Inferior parietal cortex (tissue), 1 donor: ENCODE data around the gene S100A3.

Source experiments
- DNase-seq: peaks from one replicate; pipeline ENCODE4 v3.0.0-alpha.2; 2016; ENCODE audit errors: extremely low spot score

The S100A3 gene

DNA sequence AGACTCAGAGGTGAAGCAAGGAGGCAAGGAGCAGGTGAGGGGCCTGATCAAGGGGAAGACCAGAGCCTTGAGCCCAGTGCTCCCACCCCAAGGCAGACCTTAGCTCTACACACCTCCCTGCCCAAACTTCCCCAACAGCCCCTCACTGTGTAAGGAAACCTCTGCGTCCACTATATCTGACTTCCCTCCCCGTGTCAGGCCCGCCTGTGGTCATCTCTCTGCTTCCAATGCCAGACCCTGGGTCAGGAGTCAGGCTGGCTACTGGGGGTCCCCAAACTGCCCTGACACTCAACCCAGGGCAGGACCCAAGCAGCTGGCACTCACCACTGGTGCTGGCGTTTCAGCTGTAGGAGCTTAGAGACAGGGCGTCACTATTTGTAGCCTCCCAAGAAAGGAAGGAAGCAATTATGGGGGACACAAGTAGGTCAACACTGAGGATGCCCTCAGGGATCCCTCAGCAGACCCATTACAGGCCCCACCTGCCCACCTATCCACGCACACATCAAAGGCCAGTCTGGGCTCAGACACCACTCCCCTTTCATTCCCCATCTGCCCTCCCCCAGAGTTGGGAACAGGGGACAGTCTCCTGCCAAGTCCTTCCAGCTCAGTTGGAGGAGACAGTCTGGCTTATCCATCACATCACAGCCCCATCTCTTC, 811 bp upstream of the S100A3 start:
- no peak for DNase-seq

DNA sequence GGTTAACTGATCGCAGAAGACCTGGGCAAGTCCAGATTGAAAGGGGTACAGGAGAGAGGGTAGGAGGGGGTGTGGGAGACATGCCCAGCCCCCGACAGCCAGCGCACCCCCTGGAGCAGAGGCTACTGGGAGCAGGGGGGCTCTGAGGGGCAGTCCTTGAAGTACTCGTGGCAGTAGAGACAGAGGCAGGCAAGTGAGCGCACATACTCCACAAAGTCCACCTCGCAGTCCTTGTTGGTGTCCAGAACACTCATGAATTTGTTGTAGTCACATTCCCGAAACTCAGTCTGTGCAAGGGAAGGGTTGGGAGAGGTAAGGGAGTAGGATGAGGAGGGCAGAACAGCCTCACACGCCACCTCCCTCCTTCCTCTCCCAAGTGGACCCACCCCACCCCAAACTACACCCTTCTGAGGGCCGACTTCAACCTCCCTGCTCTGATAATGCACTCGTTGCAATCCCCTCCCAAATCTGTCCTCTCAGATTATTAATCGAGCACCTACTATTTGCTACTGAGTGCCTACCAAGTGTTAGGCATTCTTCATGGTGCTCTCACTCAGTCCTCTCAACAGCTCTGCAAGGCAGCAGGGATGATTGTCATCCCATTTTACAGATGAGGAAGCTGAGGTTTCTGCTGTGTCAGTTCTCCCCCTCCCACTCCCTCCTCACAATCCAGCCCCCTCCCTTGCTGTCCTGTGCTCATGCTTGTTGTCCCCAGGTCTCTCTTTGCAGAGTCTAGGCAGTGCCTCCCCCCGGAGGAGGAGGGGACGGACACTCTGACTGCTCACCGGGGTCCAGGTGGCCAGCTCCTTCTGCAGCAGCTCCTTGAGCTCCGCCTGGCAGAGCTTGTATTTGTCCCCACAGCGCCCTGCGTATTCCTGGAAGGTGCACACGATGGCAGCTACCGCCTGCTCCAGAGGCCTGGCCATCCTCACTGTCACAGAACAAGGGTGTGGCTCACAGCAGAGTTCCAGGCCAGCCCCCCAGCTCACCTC, 1.2 kb downstream of the S100A3 start:
- no peak for DNase-seq

DNA sequence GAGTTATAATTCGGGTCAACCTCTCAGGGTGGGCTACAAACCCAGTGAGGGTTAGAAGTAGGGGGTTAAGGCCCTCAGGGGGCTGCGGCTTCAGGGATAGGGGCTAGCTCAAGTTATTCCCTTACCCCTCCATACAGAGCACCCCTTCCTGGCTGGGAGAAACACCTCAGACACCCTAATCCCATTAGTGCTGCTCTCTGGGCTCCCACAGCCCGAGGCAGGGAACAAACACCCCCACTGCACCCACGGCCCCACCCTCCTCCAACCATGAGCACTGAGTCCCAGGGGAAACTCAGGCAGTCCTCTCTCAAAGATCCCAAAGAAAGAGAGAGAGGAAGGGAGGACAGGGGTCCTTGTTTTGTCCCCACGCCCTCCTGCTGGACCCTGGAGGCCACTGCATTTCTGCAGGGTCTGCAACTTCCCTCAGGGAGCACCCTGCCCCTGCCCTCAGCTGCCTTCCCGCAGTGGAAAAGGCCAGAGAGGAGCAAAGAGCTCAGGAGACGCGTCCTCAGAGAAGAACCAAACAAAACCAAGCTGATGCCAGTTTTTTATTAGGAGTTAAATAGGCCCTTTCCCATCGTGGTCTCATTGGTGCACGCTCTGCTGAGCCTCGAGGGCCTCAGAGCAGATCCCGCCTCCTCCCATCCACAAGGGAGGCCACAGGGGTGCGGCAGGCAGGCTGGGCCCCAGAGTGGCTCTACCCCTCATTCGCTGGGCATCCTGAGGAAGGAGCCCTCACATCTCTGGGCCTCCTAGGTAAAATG, 2.1 kb downstream of the S100A3 start:
- DNase-seq, result no peak

DNA sequence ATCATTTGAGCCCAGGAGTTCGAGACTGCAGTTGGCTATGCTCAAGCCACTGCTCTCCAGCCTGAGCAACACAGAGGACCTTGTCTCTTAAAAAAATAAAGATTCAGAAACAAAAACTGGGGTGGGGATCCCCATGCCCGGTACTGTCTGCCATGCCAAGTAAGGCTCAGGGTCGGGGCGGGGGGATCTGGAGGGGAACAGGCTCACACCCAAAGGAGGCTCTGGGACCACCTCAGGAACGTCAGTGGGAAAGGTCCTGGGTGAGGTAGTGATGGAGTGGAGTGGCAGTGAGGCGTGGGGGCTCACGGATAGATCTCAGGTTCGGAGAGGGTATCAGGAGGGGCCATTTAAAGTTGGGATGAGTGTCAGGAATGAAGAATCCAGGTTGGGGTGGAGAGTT, 2.7 kb downstream of the S100A3 start:
- no peak for DNase-seq

DNA sequence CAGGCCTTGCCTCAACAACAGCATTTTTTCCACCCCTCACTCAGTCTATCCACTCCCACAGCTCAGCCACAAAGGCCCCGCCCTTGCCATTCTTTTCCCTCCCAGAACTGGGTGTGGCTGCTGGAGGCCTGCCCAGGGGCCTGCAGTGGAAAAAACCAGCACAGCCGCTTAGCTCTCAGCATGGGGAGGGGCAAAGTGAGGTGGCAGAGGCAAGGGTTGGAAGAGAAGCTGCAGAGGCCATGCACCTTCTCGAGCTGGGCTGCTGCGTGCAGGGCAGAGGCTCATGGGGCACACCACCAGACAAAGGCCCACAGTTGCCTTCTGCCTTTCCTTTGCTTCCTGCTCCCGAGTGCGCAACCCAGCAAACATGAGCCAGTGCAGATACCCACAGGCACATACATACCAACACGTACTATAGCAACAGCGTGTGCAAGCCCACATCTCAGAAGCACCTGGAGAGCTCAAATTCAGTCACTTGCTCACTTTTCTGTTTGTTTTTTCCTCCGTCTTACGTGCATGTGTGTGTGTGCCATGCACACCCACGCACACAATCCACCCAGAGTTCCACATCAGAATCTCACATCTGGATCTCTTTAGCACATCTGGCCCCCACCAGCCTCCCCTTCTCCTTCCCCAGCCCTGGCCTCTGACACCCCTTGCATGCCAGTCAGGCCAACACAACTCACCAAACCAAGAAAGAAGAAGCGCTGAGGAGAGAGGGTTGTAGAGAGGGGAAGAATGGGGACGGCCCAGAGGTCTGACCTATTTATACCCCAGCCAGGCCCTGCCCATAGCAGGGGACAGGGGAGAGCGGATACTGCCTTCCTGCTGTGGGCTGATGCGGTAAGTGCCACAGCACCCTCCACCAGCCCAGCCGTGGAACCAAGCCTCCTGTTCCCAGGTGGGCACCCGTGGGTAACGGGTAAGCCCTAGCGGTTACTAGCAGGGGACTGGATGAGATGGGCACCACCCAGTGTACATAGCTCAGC, 3.7 kb downstream of the S100A3 start, which contains the start of gene S100A4:
Gene S100A4, minus strand, starts transcription at position 740 of the 989 bp plus-strand sequence. CDS start 1,012 bp downstream, outside the sequence.
- peak; percentile 63 for DNase-seq

DNA sequence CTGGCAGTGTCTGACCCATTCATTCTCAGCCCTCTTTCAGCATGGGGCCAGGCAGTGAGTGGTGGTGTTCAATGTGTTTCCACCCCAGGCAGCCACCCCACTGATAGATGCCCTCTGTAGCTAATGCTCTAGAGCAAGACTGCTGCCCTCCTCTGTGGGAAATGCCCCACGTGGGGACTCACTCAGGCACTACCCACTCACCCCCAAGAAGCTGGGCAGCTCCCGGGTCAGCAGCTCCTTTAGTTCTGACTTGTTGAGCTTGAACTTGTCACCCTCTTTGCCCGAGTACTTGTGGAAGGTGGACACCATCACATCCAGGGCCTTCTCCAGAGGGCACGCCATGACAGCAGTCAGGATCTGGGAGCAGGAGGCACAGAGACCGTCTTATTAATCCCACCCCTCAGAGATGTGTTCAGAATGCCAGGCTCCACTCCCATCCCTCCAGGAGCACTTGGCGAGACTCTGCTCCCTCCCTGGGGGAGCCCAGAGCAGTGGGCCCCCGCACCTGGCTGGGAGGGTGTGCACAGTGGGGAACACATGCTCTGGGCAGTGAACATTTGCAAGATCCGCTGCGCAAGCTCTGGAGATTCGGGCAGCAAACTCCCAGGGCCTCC, 4.5 kb downstream of the S100A3 start:
- no peak for DNase-seq

DNA sequence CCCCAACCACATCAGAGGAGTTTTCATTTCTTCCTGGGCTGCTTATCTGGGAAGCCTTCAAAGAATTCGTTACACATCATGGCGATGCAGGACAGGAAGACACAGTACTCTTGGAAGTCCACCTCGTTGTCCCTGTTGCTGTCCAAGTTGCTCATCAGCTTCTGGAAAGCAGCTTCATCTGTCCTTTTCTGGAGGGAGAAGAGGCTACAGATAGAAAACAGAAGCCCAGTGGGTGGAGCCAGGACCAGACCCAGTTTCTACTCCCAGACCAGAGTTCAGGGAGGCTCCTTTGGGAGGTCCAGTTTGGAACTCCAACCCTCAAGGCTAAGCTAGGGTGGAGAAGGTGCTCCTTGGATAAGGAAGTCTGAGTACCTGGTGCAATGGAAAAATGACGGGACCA, 5.3 kb downstream of the S100A3 start:
- DNase-seq, result no peak

DNA sequence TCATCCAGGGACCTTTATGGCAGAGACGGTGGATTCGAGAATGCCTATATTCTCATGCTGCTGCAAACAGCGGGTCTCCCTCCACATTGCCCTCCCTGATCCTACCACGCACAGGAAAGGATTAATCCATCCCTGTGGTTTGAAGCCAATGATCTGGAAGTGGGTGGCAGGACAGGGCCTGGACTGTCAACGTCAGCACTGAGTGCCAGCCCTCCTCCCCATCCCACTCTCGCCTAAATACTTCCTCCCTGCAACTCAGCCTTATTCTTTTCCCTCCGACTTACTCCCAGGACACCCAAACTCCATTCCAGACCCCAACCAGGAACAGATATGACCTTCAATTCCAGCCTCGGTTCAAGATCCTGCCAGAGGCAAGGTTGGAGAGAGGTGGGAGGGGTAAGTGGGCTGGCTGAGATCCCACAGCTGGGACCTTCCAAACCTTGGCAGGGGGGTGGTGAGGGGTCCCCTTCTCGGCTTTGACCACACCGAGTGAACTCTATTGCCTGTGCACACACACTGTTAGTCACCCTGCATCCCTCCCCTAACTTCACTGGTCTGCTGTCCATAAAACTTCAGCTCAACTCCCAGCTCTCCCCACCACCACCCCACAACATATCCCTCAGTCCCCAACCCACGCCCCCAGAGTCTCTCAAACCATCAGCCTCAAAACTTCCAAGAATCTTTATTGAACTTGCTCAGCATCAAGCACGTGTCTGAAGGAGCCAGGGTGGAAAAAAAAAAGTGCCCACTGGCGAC, 5.9 kb downstream of the S100A3 start:
- DNase-seq, result no peak

DNA sequence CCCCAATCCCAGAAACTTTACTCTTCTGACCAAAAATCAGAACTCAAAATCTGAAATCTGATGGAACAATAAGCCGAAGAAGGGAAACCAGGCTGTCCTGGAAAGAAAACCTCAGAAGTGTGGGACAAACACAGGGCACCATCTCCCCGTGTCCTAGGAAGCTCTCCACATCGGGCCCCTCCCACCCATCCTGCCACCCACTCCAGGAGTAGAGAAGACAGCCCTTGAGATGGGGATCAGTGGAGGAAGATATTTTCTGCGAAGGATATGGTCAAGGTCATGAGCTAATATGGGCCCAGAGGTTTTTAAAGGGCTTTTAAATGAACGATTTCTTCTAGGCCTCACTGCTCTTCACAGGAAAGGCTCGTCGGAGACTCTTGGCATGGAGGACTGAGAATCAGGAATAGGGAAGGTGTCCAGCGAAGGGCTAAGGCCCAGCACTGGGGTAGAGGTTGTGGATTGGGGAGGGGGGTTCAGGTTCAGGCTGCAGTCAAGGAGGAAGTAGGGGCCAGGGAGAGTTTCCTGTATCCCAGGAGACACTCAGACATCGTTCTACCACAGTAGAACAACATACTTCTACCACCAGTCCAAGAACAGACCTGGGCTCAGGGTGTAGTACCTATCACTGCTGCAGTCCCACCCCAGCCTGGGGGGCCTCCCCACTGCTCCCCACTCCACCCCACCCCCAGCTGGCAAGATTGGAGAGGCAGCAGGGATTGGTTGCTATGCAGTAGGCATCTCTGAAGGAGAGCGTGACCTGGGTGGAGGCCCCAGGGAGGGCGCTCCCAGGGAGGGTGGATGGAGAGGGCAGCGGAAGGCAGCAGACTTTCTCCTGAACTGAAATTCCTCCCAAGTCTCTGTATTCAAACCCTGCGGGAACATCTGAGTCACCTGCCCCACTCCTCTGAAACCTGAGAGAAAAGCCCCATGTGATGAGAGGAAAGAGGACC, 7.1 kb downstream of the S100A3 start:
- no peak for DNase-seq

DNA sequence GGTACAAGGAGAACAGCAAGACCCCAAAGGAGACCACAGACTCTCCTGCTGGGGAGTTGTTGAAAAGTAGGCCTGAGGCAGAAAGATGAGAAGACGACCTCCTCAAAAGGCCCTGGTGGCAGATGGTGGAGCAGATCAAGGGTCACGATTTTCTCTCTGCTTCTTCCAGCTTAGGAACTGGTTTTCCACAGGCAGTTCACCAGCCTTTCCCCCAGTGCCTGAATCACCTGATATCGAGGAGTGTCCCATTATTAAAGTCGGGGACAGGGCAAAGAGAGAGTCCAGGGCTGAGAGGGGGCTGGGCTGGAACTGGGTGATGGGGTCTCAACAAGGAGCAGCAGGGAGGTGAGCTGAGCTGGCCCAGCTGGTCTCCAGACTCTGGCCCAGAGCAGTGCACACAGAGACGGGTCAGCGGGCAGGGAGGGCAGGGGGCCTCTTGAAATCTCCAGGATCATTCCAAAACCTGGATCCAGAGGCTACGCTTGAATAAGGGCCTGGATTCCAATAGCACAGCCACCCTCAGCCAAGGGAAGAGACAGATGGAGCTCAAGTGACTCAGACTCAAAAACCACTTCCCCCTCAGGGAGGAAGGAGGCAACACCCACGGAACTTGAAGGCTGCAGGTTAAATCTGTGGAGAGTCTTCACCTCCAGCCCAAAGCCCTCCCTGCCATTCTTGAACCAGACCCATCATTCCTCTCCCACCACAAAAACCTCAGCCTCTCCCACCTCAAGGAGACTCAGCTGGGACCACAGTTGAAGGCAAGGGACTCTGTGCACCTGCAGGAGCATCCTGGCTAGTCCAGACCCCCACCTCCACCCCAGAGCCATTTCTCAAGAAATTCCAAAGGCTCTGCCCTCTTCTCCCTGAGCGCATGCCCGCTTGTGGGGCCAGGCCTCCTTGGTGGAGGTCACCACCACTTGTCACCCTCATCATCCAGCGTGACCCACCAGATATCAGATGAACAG, 8.4 kb downstream of the S100A3 start, which contains the start of gene S100A5:
Gene S100A5, minus strand, starts transcription at position 541 of the 968 bp plus-strand sequence. CDS start 743 bp downstream, outside the sequence.
- DNase-seq, result peak; percentile 54

DNA sequence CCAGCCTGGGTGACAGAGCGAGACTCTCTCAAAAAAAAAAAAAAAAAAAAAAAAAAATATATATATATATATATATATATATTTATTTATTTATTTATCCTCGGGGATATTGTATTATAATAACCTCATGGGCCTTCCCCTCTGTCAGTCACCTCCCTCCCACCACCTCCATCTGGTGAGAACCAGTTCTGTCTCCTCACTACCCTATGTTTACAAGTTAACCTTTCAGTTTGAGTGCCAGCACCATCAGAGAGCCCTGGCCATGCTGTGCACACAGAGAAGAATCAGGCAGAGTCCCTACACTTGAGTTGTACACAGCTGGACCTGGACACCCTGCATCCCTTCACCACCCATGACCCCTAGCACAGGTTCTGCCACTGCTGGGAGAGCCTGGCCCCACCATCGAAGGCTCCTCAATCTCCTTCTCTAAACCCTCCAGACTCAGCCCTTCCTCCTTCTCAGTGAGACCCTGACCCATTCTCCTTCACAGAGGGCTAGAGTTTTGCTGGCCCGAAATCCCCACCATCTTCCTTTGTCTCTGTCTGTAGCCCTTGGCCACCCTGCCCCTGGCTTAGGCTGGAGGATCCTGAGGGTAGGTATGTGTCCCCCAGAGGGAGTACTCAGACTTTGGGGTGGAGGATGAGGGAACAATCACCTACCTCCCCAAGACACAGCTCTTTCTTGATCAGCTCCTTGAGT, 9.5 kb downstream of the S100A3 start:
- no peak for DNase-seq

DNA sequence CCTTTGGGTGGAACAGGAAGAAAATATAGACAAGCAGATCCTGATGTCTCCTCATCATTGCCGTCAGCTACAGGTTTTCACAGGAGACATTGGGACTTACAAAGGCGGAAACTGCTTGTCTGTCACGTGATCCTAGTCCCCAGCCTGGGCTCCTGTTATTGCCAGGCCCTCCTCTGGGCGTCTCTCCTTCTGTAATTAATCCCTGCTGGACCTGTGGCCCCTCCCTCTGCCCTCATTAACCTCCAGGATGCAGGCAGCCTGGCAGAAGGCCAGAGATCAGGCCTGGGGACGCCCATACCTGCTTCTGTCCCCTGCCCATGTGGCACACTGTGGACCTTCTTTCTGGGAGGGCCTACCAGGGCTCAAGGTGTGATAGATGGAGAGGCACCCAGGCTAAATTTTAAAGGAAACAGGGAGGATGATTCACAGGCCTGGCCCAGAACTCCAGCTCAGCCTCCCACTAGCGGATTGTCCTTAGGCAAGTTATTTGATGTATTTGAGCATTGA, 10.7 kb downstream of the S100A3 start:
- no peak for DNase-seq

DNA sequence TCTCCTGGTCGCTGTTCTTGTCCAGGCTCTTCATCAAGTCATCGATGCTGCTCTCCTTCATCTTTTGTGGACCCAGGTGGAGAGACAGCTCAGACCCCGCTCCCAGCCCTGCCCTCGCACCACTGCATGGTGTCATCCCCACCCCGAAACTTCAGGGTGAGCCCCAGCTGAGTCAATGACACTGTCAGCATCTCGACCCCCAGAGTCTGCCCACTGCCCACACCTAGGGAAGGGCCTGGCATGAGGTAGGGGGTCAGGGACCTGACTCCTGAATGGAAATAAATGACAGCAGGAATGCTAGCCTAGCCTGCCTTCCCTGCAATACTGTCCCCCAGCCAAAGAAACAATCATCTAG, 11.7 kb downstream of the S100A3 start:
- no peak for DNase-seq

DNA sequence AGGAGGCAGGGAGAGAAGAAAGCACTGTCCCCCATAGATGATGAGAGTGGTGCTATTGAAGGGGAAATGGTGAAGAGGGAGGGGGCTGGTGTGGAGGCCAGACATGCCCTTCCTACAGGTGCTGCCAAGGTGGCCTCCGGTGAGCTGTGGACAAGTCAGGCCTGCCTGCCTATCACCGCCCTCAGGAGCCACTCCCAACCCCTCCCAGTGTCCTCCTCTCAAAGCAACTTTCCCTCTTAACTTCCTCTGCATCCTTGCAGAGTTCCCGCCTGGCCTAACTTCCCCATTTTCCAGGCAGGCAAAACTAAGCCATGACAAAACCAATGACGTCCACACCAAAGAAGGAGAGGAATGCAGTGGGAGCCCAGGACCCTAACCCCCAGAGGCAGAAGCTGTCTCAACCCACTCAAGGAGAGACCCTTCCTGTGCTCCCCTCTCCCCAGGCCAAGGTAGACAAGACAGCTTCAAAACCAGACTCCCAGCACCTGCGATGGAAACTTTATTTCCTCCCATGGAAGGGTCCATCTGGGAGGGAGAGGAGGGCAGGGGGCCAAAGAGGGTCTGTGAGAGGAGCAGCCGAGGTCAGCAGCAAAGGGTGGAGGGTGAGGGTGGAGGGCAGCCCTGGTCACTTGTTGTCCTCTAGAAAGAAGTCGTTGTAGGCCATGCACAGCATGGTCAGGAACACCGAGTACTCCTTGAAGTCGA, 12.2 kb downstream of the S100A3 start:
- no peak for DNase-seq

DNA sequence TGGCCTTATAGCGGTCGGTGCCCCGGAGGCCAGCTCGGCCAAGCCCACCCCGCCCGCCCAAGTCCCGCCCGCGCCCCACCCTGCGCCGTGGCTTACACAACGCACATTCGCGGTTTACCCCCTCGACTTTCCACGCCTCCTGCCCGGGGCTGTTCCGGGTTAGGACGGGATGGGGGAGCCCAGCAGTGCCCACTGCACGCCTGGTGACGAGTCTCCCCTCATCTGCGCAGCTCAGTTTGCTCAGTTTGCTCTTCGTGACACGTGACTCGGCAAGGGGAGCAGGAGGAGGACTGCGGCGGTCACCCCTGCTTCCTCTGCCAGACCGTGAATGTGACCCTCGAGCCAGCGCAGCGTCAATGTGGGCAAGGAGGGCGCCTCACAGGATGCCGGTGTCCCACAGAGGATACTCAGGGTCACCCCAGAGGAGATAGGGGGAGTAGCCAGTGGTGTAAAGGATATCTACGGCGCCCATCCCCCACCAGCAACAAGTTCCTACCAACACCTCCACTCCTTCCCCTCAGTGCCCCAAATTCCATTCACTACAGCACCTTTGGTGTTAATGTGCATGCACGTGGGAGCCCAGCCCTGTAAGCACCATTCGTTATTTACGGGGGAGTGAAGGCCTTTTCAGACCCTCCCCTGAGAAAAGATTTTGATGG, 12.9 kb downstream of the S100A3 start:
- peak; percentile 63 for DNase-seq
